C4-2B (cell line): ENCODE measurements around the gene DRC1.

Experiments
- CTCF ChIP-seq: fragments of 450-650 bp; conservative IDR thresholded peaks from 2 replicates; pipeline ENCODE4 v1.5.1; 2017; ENCODE audit warnings: mild to moderate bottlenecking
- ZFX ChIP-seq: fragments of 450-650 bp; IDR thresholded peaks from 2 replicates; pipeline ENCODE4 v1.6.1; 2017

- TF ChIP-seq CTCF (no peak), ZFX (no peak)
Measured at GRCh38 chr2:26473796-26474195, 72.1 kb downstream of the DRC1 start.
